H1 (cell line): Measurements from ENCODE around the gene AGPS. TPM values are rescaled to one million over a fixed set of nuclear protein-coding genes. Genes with fewer than 3 reads are reported as not detected.

ENCODE experiments used
- CTCF ChIA-PET: fragments of 300-600 bp; sonication (Branson Sonifier 250); formaldehyde crosslinking; loops from one replicate; lab custom pipeline; 2021; ENCODE audit not compliant: partially characterized antibody; lab: Charles Lee
- POLR2A ChIA-PET: fragments of 300-600 bp; sonication (Branson Sonifier 250); formaldehyde crosslinking; loops from one replicate; lab custom pipeline; 2021; ENCODE audit warnings: inconsistent platforms; ENCODE audit not compliant: partially characterized antibody; lab: Charles Lee
- DNase-seq, 2 experiments: peaks; one replicate each; pipeline versions ENCODE4 v3.0.0 to v3.0.0-alpha.2; 2010 to 2022; ENCODE audit warnings: low spot score in 2 of 2, low read depth in 1 of 2, mixed read lengths in 1 of 2
- FAIRE-seq: peaks from 2 replicates; lab custom pipeline; 2011; peaks lifted over from hg19 to GRCh38; lab: Jason Lieb, UNC
- H2AFZ ChIP-seq: 2 replicates; pipeline ENCODE4 v1.8.1; 2012; ENCODE audit warnings: low read length, inconsistent platforms
- H2AK5ac ChIP-seq: 2 replicates; pipeline ENCODE4 v1.6.1; 2013; ENCODE audit warnings: low read depth, low read length
- H2BK120ac ChIP-seq: replicated peaks from 2 replicates; pipeline ENCODE3; 2013; ENCODE audit warnings: low read depth, low read length, inconsistent platforms
- H2BK12ac ChIP-seq: 2 replicates; pipeline ENCODE4 v1.6.1; 2013; ENCODE audit warnings: low read depth, low read length
- H2BK15ac ChIP-seq: 2 replicates; pipeline ENCODE4 v1.6.1; 2013; ENCODE audit warnings: low read length
- H2BK20ac ChIP-seq: 2 replicates; pipeline ENCODE4 v1.6.1; 2013; ENCODE audit warnings: low read length
- H2BK5ac ChIP-seq: 2 replicates; pipeline ENCODE4 v1.6.1; 2013; ENCODE audit warnings: low read depth, low read length
- H3K14ac ChIP-seq: 2 replicates; pipeline ENCODE4 v1.6.1; 2013; ENCODE audit warnings: inconsistent platforms; ENCODE audit not compliant: insufficient read length
- H3K18ac ChIP-seq: 2 replicates; pipeline ENCODE4 v1.6.1; 2013; ENCODE audit warnings: low read length; ENCODE audit errors: extremely low read depth
- H3K23ac ChIP-seq: 2 replicates; pipeline ENCODE4 v1.6.1; 2013; ENCODE audit warnings: inconsistent platforms; ENCODE audit not compliant: insufficient read length
- H3K23me2 ChIP-seq: 2 replicates; pipeline ENCODE4 v1.6.1; 2013; ENCODE audit warnings: low read depth, low read length
- H3K27ac ChIP-seq: 2 replicates; pipeline ENCODE4 v1.6.1; 2011; ENCODE audit warnings: low read depth, low read length, inconsistent platforms
- H3K27me3 ChIP-seq, 4 experiments: replicated peaks in 1 of 4; 1 replicate in 1 of 4; 2 replicates in 3 of 4; pipeline versions ENCODE4 v1.6.1 to v1.8.1; 2011 to 2013; ENCODE audit warnings: low read length in 3 of 4, mild to moderate bottlenecking in 3 of 4, inconsistent platforms in 2 of 4, mixed read lengths in 2 of 4, moderate library complexity in 1 of 4; ENCODE audit not compliant: control insufficient read depth in 3 of 4, insufficient read depth in 3 of 4; ENCODE audit errors: extremely low read depth in 1 of 4
- H3K36me3 ChIP-seq, 4 experiments: 2 replicates each; pipeline versions ENCODE4 v1.6.1 to v1.8.1; 2011 to 2013; ENCODE audit warnings: mild to moderate bottlenecking in 4 of 4, low read length in 3 of 4, moderate library complexity in 2 of 4, control low read depth in 1 of 4, inconsistent platforms in 1 of 4; ENCODE audit not compliant: insufficient read depth in 4 of 4, control insufficient read depth in 2 of 4
- H3K4ac ChIP-seq: replicated peaks from 2 replicates; pipeline ENCODE3; 2013; ENCODE audit warnings: low read length, low read depth, mixed read lengths, inconsistent platforms; ENCODE audit not compliant: insufficient read length
- H3K4me1 ChIP-seq, 4 experiments: replicated peaks in 1 of 4; 1 replicate in 1 of 4; 2 replicates in 3 of 4; pipeline versions ENCODE4 v1.6.1 to v1.8.1; 2011 to 2013; ENCODE audit warnings: low read length in 3 of 4, inconsistent platforms in 2 of 4, mixed read lengths in 1 of 4; ENCODE audit not compliant: insufficient read depth in 4 of 4, control insufficient read depth in 3 of 4
- H3K4me2 ChIP-seq, 2 experiments: 2 replicates each; pipeline versions ENCODE4 v1.6.1 to v1.8.1; 2011 to 2013; ENCODE audit warnings: low read depth in 2 of 2, low read length in 2 of 2, control low read depth in 1 of 2, inconsistent platforms in 1 of 2, mild to moderate bottlenecking in 1 of 2; ENCODE audit not compliant: insufficient read depth in 1 of 2
- H3K4me3 ChIP-seq, 4 experiments: fragments of 200-600, 300-600 bp in 1 of 4; sonication (generic), shearing (Covaris generic), sonication (Bioruptor Twin) in 1 of 4; 2 replicates each; pipeline versions ENCODE4 v1.5.1 to v1.8.1; 2011 to 2016; ENCODE audit warnings: low read length in 4 of 4, low read depth in 3 of 4, control low read depth in 2 of 4, inconsistent platforms in 2 of 4, mild to moderate bottlenecking in 2 of 4, mixed read lengths in 1 of 4, moderate library complexity in 1 of 4; ENCODE audit not compliant: insufficient read depth in 2 of 4; ENCODE audit errors: extremely low read depth in 1 of 4
- H3K56ac ChIP-seq: replicated peaks from 2 replicates; pipeline ENCODE3; 2013; ENCODE audit warnings: low read depth, mild to moderate bottlenecking, mixed read lengths, low read length, inconsistent platforms; ENCODE audit not compliant: insufficient read length
- H3K79me1 ChIP-seq: 2 replicates; pipeline ENCODE4 v1.6.1; 2013; ENCODE audit warnings: low read depth, low read length, control low read depth
- H3K79me2 ChIP-seq, 2 experiments: 2 replicates each; pipeline versions ENCODE4 v1.6.1 to v1.8.1; 2012 to 2013; ENCODE audit warnings: low read length in 2 of 2, mild to moderate bottlenecking in 2 of 2, inconsistent platforms in 1 of 2; ENCODE audit not compliant: insufficient read depth in 2 of 2, control insufficient read depth in 1 of 2
- H3K9ac ChIP-seq, 4 experiments: replicated peaks in 1 of 4; 1 replicate in 1 of 4; 2 replicates in 3 of 4; pipeline versions ENCODE4 v1.6.1 to v1.8.1; 2011 to 2013; ENCODE audit warnings: low read depth in 3 of 4, low read length in 3 of 4, control low read depth in 2 of 4, mild to moderate bottlenecking in 2 of 4, moderate library complexity in 2 of 4, inconsistent platforms in 1 of 4; ENCODE audit errors: extremely low read depth in 1 of 4
- H3K9me3 ChIP-seq, 2 experiments: 2 replicates each; pipeline versions ENCODE4 v1.6.1 to v1.8.1; 2012 to 2013; ENCODE audit warnings: mild to moderate bottlenecking in 2 of 2, moderate library complexity in 2 of 2, control low read depth in 1 of 2, inconsistent platforms in 1 of 2, low read depth in 1 of 2, low read length in 1 of 2, mixed read lengths in 1 of 2; ENCODE audit not compliant: insufficient read depth in 2 of 2
- H4K20me1 ChIP-seq, 2 experiments: replicated peaks in 1 of 2; 2 replicates each; pipeline versions ENCODE3 to v1.8.1; 2011 to 2013; ENCODE audit warnings: inconsistent platforms in 2 of 2, low read length in 2 of 2, mild to moderate bottlenecking in 1 of 2; ENCODE audit not compliant: insufficient read depth in 2 of 2, control insufficient read depth in 1 of 2
- H4K5ac ChIP-seq: 2 replicates; pipeline ENCODE4 v1.6.1; 2013; ENCODE audit warnings: low read length, low read depth, mixed read lengths, inconsistent platforms; ENCODE audit not compliant: insufficient read length
- H4K8ac ChIP-seq: 2 replicates; pipeline ENCODE4 v1.8.0; 2013; ENCODE audit warnings: mild to moderate bottlenecking, moderate library complexity, low read length, inconsistent platforms; ENCODE audit not compliant: insufficient read depth; ENCODE audit errors: extremely low read depth
- H4K91ac ChIP-seq: replicated peaks from 2 replicates; pipeline ENCODE3; 2013; ENCODE audit warnings: low read length, mixed read lengths, inconsistent platforms; ENCODE audit not compliant: insufficient read length
- HDAC6 ChIP-seq: IDR thresholded peaks from one replicate; pipeline ENCODE4 v1.7.1; 2012; ENCODE audit warnings: low read depth, mild to moderate bottlenecking, inconsistent platforms, low read length, moderate library complexity
- RXRA ChIP-seq: IDR thresholded peaks from 2 replicates; pipeline ENCODE4 v1.6.1; 2011; ENCODE audit warnings: low read depth, mild to moderate bottlenecking, low read length, moderate library complexity; ENCODE audit not compliant: insufficient read depth
- polyA plus RNA-seq, 7 experiments: library from polyadenylated mRNA; depleted of rRNA in 3 of 7; stranded (reverse) in 5 of 7; unstranded in 2 of 7; fragments of >200 nt in 5 of 7; fragments of 200-250 nt in 2 of 7; gene quantifications; 1 replicate in 5 of 7; 2 replicates in 1 of 7; 4 replicates in 1 of 7; pipeline versions ENCODE4 v1.2.1 to v1.2.3, GENCODE V29; 2011 to 2013; ENCODE audit warnings: missing spikeins in 2 of 7, mixed read lengths in 2 of 7
- total RNA-seq: library from RNA; stranded (reverse); fragmentation: NEBNext Ultra II Directional; extraction: Animal tissue kit (Norgen Biotek cat#: 25700); gene quantifications from 2 replicates; pipeline ENCODE4 v1.2.1, GENCODE V29; 2021

Gene AGPS
- total and polyA plus RNA-seq, 2 of the 8 experiments (the other 6 are each of a cell fraction or from before 2014, with no cell fraction given) = 7.3 to 57.8 TPM

DNA sequence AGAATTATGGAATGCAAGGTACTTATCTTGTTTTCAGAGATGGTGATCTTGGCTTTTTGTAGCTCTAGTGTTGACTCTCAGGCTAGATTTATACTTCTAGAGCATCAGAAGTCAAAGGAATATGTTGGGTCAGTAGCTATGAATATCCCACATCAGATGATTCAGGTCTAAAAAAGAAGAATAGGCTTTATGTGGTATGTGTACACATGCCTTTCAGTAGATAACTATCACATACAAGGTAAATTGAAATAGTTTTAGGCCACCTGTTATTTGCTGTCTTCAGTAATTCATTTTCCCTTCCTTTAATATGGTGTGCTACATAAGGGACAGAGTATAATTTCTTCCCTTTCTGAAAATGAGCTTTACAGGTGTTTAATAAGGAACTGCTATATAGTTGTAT, 142.4 kb downstream of the AGPS start:
- no peak overlapping the region for H3K9ac ChIP-seq
- H2BK12ac ChIP-seq = no peak overlapping the region
- no peaks in the 10 kb centered on the region for H3K9me3 ChIP-seq
- no peak overlapping the region for H2AFZ ChIP-seq
- no peak overlapping the region for H3K4me3 ChIP-seq
- H3K14ac ChIP-seq = no peak overlapping the region
- H3K56ac ChIP-seq = no peak overlapping the region
- no peak for FAIRE-seq
- H2BK5ac ChIP-seq = no peak overlapping the region
- no peak overlapping the region for H2BK120ac ChIP-seq
- no peak overlapping the region for H3K18ac ChIP-seq
- H2BK20ac ChIP-seq = no peak overlapping the region
- H4K91ac ChIP-seq = no peak overlapping the region
- no peaks in the 10 kb centered on the region; a peak in 3 of 8 replicates for H3K36me3 ChIP-seq
- H2BK15ac ChIP-seq = no peak overlapping the region
- H3K4me1 ChIP-seq = peaks cover 0 to 3% (median 0%) of the 10 kb centered on the region in 4 experiments; a peak in 1 of 7 replicates
- no peaks in the 10 kb centered on the region for H3K79me2 ChIP-seq
- no peak overlapping the region for H4K5ac ChIP-seq
- H3K27ac ChIP-seq = no peak overlapping the region
- no peaks in the 10 kb centered on the region for H3K23me2 ChIP-seq
- H4K8ac ChIP-seq = no peak overlapping the region
- no peak overlapping the region for H3K4me2 ChIP-seq
- H3K4ac ChIP-seq = no peak overlapping the region
- no peak overlapping the region for H2AK5ac ChIP-seq
- ChIA-PET CTCF (interaction anchor here (0.6 to 1.2 kb wide), 3 partner anchors 69 to 1528 kb away, joined by 3 to 5 read pairs (median 3); no protein-coding TSS in a partner anchor), POLR2A (interaction anchor here (1.0 kb wide), 1 partner anchor 17 kb away, joined by 3 read pairs; no protein-coding TSS in a partner anchor)
- no peaks in the 10 kb centered on the region for H3K27me3 ChIP-seq
- H3K79me1 ChIP-seq = no peaks in the 10 kb centered on the region
- H3K23ac ChIP-seq = no peak overlapping the region
- H4K20me1 ChIP-seq = no peaks in the 10 kb centered on the region
- DNase-seq = no peak
- TF ChIP-seq RXRA (no peak), HDAC6 (no peak)
